PC-9 (cell line): ENCODE measurements around the gene RAC3.

Experiments
- CTCF ChIP-seq: fragments of 200-600 bp; sonication (generic); conservative IDR thresholded peaks from 2 replicates; pipeline ENCODE4 v1.6.1; 2017; ENCODE audit warnings: mixed run types, antibody characterized with exemption, mild to moderate bottlenecking, moderate library complexity
- EZH2 ChIP-seq: fragments of 200-600 bp; sonication (generic); IDR thresholded peaks from 2 replicates; pipeline ENCODE4 v1.8.0; 2017; ENCODE audit warnings: antibody characterized with exemption, low read depth

- no peak for TF ChIP-seq CTCF
- TF ChIP-seq EZH2: no peak
These were observed 30.9 kb downstream of the RAC3 start for GRCh38 chr17:82062076-82062983.
